ENCODE measurements around the gene TOPBP1.
"Not testable (repeated sequence)": the region's sequence is repeated elsewhere in the genome, so short reads cannot be mapped to it uniquely, and the experiment has no call there.

The TOPBP1 gene

GRCh38 chr3:133673746-133674145, 12.0 kb upstream of the TOPBP1 start:
- DNase-seq: no peak

GRCh38 chr3:133672461-133672860, 10.7 kb upstream of the TOPBP1 start:
- DNase-seq: no peak

GRCh38 chr3:133670525-133670995, 8.8 kb upstream of the TOPBP1 start:
- DNase-seq: no peak

- DNase-seq: no peak
Observed at GRCh38 chr3:133669949-133670524, 8.3 kb upstream of the TOPBP1 start.

- DNase-seq: no peak
Observed at GRCh38 chr3:133667118-133667517, 5.4 kb upstream of the TOPBP1 start.

- DNase-seq: not testable (repeated sequence)
Observed at GRCh38 chr3:133665188-133665587, 3.4 kb upstream of the TOPBP1 start.

- DNase-seq: peak in 2 of 5 experiments; percentile 39 to 76
Observed at GRCh38 chr3:133663569-133664313, 2.0 kb upstream of the TOPBP1 start.

- DNase-seq: peak in 2 of 5 experiments; percentile 10 to 57
Observed at GRCh38 chr3:133662278-133662651, 524 bp upstream of the TOPBP1 start.

- no peak for DNase-seq
Observed at GRCh38 chr3:133659806-133660205, 1.9 kb downstream of the TOPBP1 start.

- no peak for DNase-seq
Observed at GRCh38 chr3:133655731-133656515, 5.8 kb downstream of the TOPBP1 start.

GRCh38 chr3:133649486-133650068, 12.2 kb downstream of the TOPBP1 start:
- peak in 1 of 5 experiments; percentile 66 for DNase-seq

GRCh38 chr3:133644768-133645167, 17.0 kb downstream of the TOPBP1 start:
- DNase-seq: no peak

- no peak for DNase-seq
Observed at GRCh38 chr3:133643611-133644010, 18.1 kb downstream of the TOPBP1 start.

GRCh38 chr3:133641254-133641653, 20.5 kb downstream of the TOPBP1 start:
- DNase-seq: no peak

GRCh38 chr3:133633439-133633838, 28.3 kb downstream of the TOPBP1 start:
- DNase-seq: no peak

- DNase-seq: no peak
Observed at GRCh38 chr3:133629146-133629545, 32.6 kb downstream of the TOPBP1 start.

- DNase-seq: no peak
Observed at GRCh38 chr3:133627789-133628188, 34.0 kb downstream of the TOPBP1 start.

GRCh38 chr3:133620066-133620784, 41.5 kb downstream of the TOPBP1 start:
- peak in 1 of 5 experiments; percentile 76 for DNase-seq

- no peak for DNase-seq
Observed at GRCh38 chr3:133611534-133611933, 50.2 kb downstream of the TOPBP1 start.

GRCh38 chr3:133610031-133610430, 51.7 kb downstream of the TOPBP1 start:
- no peak for DNase-seq

GRCh38 chr3:133608388-133608787, 53.4 kb downstream of the TOPBP1 start:
- DNase-seq: no peak

- DNase-seq: no peak
Observed at GRCh38 chr3:133607816-133608215, 53.9 kb downstream of the TOPBP1 start.
